ENCODE results near the gene LRRC4B.

Gene LRRC4B

DNA sequence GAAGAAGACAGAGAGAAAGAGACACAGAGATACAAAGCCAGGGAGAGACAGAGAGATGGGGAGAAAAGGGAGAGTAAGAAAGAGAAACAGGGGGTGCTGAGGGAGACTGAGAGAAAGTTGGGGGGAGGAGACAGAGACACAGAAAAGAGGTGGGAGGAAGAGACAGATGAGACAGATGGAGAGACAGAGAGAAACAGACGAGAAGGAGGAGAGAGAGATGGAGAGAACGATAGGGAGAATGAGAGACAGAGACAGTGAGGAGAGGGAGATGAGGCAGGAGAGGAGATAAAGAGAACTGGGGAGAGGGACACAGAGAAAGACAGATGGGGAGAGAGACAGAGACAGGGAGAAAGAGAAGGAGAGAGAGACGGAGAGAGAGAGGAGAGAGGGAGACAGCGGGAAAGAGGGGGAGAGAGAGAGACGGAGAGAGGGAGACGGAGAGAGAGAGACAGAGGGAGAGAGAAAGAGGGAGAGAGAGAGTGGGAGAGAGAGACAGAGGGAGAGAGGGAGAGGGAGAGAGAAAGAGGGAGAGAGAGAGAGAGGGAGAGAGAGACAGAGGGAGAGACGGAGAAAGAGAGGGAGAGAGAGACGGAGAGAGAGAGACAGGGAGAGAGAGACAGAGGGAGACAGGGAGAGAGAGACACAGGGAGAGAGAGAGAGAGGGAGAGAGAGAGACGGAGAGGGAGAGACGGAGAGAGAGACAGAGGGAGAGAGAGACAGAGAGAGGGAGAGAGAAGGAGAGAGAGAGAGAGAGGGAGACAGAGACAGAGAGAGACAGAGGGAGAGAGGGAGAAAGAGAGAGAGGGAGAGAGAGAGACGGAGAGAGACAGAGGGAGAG, 69.8 kb downstream of the LRRC4B start:
- DNase-seq = no peak
- Mint-ChIP-seq H3K4me3 (no peak overlapping the region), H3K36me3 (ENCODE audit: low read depth) (peaks cover 4% of the 10 kb centered on the region), H3K27ac (no peak overlapping the region), H3K4me1 (peaks cover 14% of the 10 kb centered on the region), H3K9me3 (no peaks in the 10 kb centered on the region), H3K27me3 (ENCODE audit: low read depth, poor library complexity) (peaks cover 8% of the 10 kb centered on the region)
- TF ChIP-seq, protein P1, sequence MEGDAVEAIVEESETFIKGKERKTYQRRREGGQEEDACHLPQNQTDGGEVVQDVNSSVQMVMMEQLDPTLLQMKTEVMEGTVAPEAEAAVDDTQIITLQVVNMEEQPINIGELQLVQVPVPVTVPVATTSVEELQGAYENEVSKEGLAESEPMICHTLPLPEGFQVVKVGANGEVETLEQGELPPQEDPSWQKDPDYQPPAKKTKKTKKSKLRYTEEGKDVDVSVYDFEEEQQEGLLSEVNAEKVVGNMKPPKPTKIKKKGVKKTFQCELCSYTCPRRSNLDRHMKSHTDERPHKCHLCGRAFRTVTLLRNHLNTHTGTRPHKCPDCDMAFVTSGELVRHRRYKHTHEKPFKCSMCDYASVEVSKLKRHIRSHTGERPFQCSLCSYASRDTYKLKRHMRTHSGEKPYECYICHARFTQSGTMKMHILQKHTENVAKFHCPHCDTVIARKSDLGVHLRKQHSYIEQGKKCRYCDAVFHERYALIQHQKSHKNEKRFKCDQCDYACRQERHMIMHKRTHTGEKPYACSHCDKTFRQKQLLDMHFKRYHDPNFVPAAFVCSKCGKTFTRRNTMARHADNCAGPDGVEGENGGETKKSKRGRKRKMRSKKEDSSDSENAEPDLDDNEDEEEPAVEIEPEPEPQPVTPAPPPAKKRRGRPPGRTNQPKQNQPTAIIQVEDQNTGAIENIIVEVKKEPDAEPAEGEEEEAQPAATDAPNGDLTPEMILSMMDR (IDR thresholded peaks at IDR 0.05) = no peak

- TF ChIP-seq, protein P1 (IDR thresholded peaks at IDR 0.05) = no peak
Measured at GRCh38 chr19:50497022-50497405, 71.2 kb downstream of the LRRC4B start.

DNA sequence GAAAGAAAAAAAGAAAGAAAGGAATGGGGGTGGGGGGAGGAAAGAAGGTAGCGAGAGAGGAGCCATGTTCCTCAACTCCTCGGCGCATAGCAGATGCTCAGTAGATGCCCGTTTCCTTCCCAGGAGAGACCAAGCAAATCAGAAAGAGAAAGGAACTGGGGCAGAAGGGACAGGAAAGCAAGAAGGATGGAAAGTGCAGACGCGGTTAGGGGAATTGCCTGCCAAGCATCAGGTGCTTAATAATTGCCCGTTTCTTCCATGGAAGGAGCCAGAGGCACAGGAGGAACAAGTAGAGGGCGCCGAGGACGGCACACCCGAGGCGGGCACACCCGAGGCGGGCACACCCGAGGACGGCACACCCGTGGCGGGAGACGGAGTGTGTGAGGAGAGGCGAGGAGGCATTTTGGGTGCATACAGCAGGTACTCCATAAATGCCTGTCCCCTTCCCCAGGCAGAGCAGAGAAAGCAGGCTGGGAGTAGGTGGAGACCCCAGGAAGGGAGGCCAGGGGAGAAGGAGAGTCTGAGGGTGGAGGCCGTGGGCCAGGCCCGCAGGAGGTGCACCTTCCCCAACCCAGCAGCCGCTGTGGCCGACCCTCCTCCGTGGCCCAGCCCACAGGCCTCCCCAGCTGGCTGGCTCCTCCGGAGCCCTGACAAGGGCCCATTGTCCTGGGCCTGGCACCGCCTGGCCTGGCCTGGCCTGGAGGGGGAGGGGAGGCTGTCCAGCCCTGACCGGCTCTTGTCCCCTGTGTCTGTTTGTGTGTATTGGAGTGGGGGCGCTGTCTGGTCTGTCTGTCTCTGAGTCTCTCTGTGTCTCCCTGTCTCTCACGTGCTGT, 71.8 kb downstream of the LRRC4B start:
- DNase-seq = peak; percentile 42
- peaks cover 7% of the 10 kb centered on the region for H3K27me3 Mint-ChIP-seq (ENCODE audit: low read depth, poor library complexity)
- peaks cover 4% of the 10 kb centered on the region for H3K36me3 Mint-ChIP-seq (ENCODE audit: low read depth)
- H3K9me3 Mint-ChIP-seq = peaks cover 6% of the 10 kb centered on the region
- H3K4me3 Mint-ChIP-seq = no peak overlapping the region
- H3K27ac Mint-ChIP-seq = no peak overlapping the region
- peaks cover 19% of the 10 kb centered on the region for H3K4me1 Mint-ChIP-seq
- TF ChIP-seq, protein P1 (IDR thresholded peaks at IDR 0.05) = no peak

More at GRCh38 chr19:50497022-50497405, 71.2 kb downstream of the LRRC4B start:
- no peak for DNase-seq
- Mint-ChIP-seq H3K36me3 (ENCODE audit: low read depth) (peaks cover 4% of the 10 kb centered on the region), H3K27me3 (ENCODE audit: low read depth, poor library complexity) (peaks cover 8% of the 10 kb centered on the region), H3K4me3 (no peak overlapping the region), H3K27ac (no peak overlapping the region), H3K9me3 (peaks cover under 1% of the 10 kb centered on the region), H3K4me1 (peaks cover 19% of the 10 kb centered on the region)

- TF ChIP-seq, protein P1 (IDR thresholded peaks at IDR 0.05) = no peak
- DNase-seq = no peak
- Mint-ChIP-seq H3K4me3 (no peak overlapping the region), H3K27ac (no peak overlapping the region), H3K36me3 (ENCODE audit: low read depth) (peaks cover 13% of the 10 kb centered on the region), H3K4me1 (peaks cover 21% of the 10 kb centered on the region), H3K27me3 (ENCODE audit: low read depth, poor library complexity) (no peaks in the 10 kb centered on the region), H3K9me3 (peaks cover 18% of the 10 kb centered on the region)
Measured at GRCh38 chr19:50495020-50495531, 73.2 kb downstream of the LRRC4B start.

GRCh38 chr19:50494186-50495019, 73.8 kb downstream of the LRRC4B start:
- Mint-ChIP-seq H3K9me3 (peaks cover 24% of the 10 kb centered on the region), H3K4me1 (peaks cover 27% of the 10 kb centered on the region), H3K4me3 (no peak overlapping the region), H3K36me3 (ENCODE audit: low read depth) (peaks cover 19% of the 10 kb centered on the region), H3K27ac (no peak overlapping the region), H3K27me3 (ENCODE audit: low read depth, poor library complexity) (no peaks in the 10 kb centered on the region)
- TF ChIP-seq, protein P1 (IDR thresholded peaks at IDR 0.05) = no peak
- DNase-seq = no peak

Data from nephron progenitor cell (in vitro differentiated cells).